ENCODE data around the gene FAM13A. TPM values are rescaled to one million over a fixed set of nuclear protein-coding genes. Genes with fewer than 3 reads are reported as not detected.

FAM13A gene
- total and polyA plus RNA-seq, 2 experiments from 2014 or later: 23.3 to 43.8 TPM

DNA sequence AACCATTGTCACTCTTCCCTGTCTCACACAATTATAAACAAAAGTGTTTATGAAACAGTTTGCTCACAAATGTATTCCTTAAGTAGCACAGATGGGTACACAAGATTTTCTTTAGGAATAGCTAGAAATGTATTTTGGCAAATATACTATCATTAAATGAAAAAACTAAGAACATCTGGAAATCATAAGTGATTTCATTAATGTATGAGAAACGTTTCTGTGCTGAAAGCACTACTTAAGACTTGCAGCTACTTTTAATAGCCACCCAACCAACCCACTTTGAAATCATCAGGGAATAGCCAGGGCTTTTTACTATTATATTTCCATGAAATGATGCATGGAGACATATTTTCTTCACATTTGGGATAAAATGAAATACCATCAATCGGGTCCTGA, 297.1 kb downstream of the FAM13A start:
- TF ChIP-seq, protein P1, sequence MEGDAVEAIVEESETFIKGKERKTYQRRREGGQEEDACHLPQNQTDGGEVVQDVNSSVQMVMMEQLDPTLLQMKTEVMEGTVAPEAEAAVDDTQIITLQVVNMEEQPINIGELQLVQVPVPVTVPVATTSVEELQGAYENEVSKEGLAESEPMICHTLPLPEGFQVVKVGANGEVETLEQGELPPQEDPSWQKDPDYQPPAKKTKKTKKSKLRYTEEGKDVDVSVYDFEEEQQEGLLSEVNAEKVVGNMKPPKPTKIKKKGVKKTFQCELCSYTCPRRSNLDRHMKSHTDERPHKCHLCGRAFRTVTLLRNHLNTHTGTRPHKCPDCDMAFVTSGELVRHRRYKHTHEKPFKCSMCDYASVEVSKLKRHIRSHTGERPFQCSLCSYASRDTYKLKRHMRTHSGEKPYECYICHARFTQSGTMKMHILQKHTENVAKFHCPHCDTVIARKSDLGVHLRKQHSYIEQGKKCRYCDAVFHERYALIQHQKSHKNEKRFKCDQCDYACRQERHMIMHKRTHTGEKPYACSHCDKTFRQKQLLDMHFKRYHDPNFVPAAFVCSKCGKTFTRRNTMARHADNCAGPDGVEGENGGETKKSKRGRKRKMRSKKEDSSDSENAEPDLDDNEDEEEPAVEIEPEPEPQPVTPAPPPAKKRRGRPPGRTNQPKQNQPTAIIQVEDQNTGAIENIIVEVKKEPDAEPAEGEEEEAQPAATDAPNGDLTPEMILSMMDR (IDR thresholded peaks at IDR 0.05; ENCODE audit: low read depth, low read length): no peak
- Histone ChIP-seq H3K9me3 (ENCODE audit: low read depth) (no peaks in the 10 kb centered on the region), H3K4me3 (no peak overlapping the region), H3K27ac (peak overlapping the region; percentile 55), H3K4me1 (ENCODE audit: low read depth) (peaks cover 19% of the 10 kb centered on the region), H3K27me3 (no peaks in the 10 kb centered on the region), H3K36me3 (peaks cover 13% of the 10 kb centered on the region)
- DNase-seq (ENCODE audit: low read depth in 1 of 2, low spot score in 1 of 2): no peak

DNA sequence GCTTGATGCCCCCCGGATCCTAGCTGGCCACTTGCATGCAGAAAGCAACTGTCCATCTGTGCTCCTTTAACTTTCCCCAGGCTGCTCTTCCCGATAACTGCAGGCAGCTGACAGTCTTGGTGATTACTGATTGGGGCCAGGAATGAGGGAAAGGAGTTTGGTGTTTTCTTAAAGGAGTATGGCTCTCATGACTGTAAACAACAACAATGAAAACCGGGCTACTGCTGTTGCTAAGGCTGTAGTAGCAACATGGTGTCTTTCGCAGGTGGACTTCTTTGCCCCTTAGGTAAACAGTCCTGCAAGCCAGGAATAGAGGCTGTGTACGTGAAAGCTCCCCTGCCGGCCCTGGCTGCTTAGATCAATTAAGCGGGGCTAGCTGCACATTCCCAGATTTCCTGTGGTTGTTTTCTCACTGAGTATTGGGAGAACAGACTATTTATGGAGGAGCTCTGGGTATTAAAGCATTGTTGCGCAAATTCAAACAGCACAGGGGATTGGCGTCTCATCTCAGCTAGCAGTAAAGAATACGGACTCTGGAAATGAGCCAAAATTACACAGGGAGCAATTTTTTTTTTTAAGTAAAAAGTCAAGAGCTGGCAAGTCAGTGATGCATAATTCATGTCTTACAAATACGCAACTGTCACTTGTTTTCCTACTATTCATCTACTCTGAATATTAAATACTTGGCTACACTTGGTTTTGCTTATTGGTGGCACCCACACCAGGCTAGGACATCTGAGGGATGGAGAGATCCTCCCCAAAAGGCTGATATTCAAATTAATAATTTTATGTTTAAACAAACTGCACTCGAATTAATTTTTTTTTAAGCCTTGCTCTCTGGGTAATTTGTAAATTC, 297.7 kb downstream of the FAM13A start:
- DNase-seq (ENCODE audit: low read depth in 1 of 2, low spot score in 1 of 2): peak; percentile 26 to 83
- Histone ChIP-seq H3K4me1 (ENCODE audit: low read depth) (peaks cover 19% of the 10 kb centered on the region), H3K27me3 (no peaks in the 10 kb centered on the region), H3K27ac (peak overlapping the region; percentile 55), H3K9me3 (ENCODE audit: low read depth) (no peaks in the 10 kb centered on the region), H3K4me3 (no peak overlapping the region), H3K36me3 (peaks cover 10% of the 10 kb centered on the region)
- TF ChIP-seq, protein P1 (IDR thresholded peaks at IDR 0.05; ENCODE audit: low read depth, low read length): no peak

DNA sequence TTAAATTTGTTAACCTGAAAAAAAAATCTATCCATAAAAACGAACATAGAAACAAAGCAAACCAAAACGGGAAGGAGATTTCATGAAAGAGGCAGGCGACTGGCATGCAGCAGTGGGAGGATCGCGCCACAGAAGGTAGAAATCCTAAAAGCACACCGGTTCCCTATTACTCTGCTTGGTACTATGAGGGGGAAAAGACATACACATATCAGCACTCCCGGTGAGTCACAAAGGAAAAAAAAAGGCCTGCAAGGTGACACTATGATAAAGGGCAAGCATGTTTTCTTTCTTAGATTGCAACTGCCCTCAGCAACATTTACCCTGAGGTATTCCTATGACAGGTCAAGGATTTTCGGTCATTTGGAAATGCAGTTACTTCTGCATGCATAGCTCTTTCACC, 298.7 kb downstream of the FAM13A start:
- Histone ChIP-seq H3K9me3 (ENCODE audit: low read depth) (no peaks in the 10 kb centered on the region), H3K36me3 (peaks cover 10% of the 10 kb centered on the region), H3K4me3 (no peak overlapping the region), H3K27me3 (no peaks in the 10 kb centered on the region), H3K4me1 (ENCODE audit: low read depth) (peaks cover 19% of the 10 kb centered on the region), H3K27ac (no peak overlapping the region)
- DNase-seq (ENCODE audit: low read depth in 1 of 2, low spot score in 1 of 2): no peak
- TF ChIP-seq, protein P1 (IDR thresholded peaks at IDR 0.05; ENCODE audit: low read depth, low read length): no peak

DNA sequence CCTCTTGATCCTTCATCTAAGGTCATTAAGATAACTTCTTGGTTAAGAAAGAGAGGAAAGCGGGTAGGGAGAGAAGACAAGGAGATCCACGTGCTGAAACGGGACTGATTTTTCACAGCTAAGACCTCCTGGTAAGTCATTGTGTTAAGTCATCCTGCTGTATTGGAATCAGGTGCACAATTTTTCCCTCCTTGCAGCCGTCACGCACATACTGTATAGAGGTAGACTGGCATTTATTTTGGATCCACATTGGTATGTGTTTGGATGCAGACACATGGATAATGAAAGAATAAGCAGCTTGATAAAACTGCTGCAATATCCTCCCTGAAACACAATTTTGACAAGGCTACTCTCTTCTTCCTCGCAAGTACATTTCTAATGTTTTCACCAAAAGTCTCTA, 299.2 kb downstream of the FAM13A start:
- H3K4me1 ChIP-seq (ENCODE audit: low read depth): peaks cover 19% of the 10 kb centered on the region
- H3K4me3 ChIP-seq: no peak overlapping the region
- H3K36me3 ChIP-seq: peaks cover 12% of the 10 kb centered on the region
- no peak overlapping the region for H3K27ac ChIP-seq
- H3K27me3 ChIP-seq: no peaks in the 10 kb centered on the region
- TF ChIP-seq, protein P1 (IDR thresholded peaks at IDR 0.05; ENCODE audit: low read depth, low read length): no peak
- no peak for DNase-seq (ENCODE audit: low read depth in 1 of 2, low spot score in 1 of 2)
- H3K9me3 ChIP-seq (ENCODE audit: low read depth): no peaks in the 10 kb centered on the region

DNA sequence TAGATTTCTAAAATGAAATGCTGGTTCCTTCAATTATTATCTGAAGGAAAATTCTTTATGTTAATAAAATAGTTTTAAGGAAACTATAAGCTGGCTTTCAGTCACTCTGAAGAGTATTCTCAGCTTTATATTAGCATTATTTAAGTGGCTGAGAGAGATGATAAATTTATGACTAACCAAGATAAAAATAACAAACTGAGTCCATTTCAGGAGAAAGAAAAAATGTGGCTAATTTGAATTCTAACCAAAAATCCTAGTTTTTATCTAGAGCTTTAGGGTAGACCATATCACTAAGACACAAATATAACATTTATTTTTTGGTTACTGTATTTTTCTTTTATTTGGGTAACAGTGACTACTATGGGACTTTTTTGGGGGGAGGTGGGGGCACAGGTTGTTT, 299.9 kb downstream of the FAM13A start:
- TF ChIP-seq, protein P1 (IDR thresholded peaks at IDR 0.05; ENCODE audit: low read depth, low read length): no peak
- H3K4me1 ChIP-seq (ENCODE audit: low read depth): peaks cover 19% of the 10 kb centered on the region
- H3K36me3 ChIP-seq: peaks cover 17% of the 10 kb centered on the region
- H3K27me3 ChIP-seq: no peaks in the 10 kb centered on the region
- H3K27ac ChIP-seq: no peak overlapping the region
- no peak for DNase-seq (ENCODE audit: low read depth in 1 of 2, low spot score in 1 of 2)
- no peak overlapping the region for H3K4me3 ChIP-seq
- H3K9me3 ChIP-seq (ENCODE audit: low read depth): no peaks in the 10 kb centered on the region

Measured in cardiac muscle cell (in vitro differentiated cells and primary cell).